Limb (tissue), 2 donors: Measurements from ENCODE around the gene CT45A7.
"Not testable (repeated sequence)": the region's sequence is repeated elsewhere in the genome, so short reads cannot be mapped to it uniquely, and the experiment has no call there.

Experiments used
- DNase-seq, 2 donors: peaks; one replicate each; pipeline ENCODE4 v3.0.0-alpha.2; 2016; ENCODE audit errors: extremely low spot score in 2 of 2

CT45A7 gene, protein sequence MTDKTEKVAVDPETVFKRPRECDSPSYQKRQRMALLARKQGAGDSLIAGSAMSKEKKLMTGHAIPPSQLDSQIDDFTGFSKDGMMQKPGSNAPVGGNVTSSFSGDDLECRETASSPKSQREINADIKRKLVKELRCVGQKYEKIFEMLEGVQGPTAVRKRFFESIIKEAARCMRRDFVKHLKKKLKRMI

GRCh38 chrX:135837180-135837579 is at the start of gene CT45A7:
Gene CT45A7 (minus strand): TSS chrX:135837280. CDS start chrX:135833533, 3,747 bp downstream.
- DNase-seq = not testable (repeated sequence)

DNA sequence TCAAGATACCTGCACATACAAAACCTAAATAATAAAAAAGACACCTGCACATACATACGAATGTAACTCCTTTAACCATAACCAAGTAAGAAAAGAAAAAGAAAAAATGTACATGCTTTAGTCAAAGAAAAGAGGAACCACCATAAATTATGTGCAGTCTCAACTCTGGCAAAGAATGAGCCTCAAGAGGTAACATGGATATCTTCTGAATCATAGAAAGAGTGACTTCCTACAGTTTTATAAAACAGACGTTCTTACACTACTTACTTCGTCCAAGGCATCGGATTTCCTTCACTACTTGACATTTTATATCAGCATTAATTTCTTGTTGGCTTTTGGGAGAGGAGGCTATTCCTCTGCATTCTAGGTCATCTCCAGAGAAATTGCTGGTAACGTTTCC is 45.7 kb upstream of the CT45A7 start:
- DNase-seq = not testable (repeated sequence)

DNA sequence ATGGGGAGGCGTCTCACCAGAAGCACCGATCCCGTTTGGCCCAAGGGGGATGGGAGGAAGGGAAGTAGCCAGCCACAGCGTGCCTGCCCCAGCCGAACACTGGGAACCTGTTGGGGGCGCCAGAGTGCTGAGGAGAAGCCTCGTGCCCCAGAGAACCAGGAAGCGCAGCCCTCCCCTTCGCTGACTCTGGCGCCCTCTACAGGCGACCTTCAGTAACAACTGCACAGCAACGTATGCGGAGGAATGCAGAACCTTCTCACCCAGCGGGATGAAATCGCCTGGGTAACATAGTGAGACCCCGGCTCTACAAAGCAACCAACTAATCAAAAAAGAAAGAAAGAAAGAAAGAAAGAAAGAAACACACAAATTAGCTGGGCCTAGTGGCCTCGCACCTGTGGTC is 34.6 kb upstream of the CT45A7 start, which contains the start of gene CT45A9:
Gene CT45A9 (minus strand): TSS at position 101 of the 400 bp plus-strand sequence. CDS start 3,751 bp downstream, outside the sequence.
- not testable (repeated sequence) for DNase-seq

- not testable (repeated sequence) for DNase-seq
Measured at GRCh38 chrX:135854438-135854837, 17.4 kb upstream of the CT45A7 start, which contains the start of gene CT45A8. Gene CT45A8 (minus strand): TSS chrX:135854538. CDS start chrX:135850783, 3,755 bp downstream.

DNA sequence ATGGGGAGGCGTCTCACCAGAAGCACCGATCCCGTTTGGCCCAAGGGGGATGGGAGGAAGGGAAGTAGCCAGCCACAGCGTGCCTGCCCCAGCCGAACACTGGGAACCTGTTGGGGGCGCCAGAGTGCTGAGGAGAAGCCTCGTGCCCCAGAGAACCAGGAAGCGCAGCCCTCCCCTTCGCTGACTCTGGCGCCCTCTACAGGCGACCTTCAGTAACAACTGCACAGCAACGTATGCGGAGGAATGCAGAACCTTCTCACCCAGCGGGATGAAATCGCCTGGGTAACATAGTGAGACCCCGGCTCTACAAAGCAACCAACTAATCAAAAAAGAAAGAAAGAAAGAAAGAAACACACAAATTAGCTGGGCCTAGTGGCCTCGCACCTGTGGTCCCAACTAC is 17.2 kb downstream of the CT45A7 start, which contains the start of gene CT45A2:
Gene CT45A2 (minus strand): TSS at position 101 of the 400 bp plus-strand sequence. CDS start 3,747 bp downstream, outside the sequence.
- not testable (repeated sequence) for DNase-seq

DNA sequence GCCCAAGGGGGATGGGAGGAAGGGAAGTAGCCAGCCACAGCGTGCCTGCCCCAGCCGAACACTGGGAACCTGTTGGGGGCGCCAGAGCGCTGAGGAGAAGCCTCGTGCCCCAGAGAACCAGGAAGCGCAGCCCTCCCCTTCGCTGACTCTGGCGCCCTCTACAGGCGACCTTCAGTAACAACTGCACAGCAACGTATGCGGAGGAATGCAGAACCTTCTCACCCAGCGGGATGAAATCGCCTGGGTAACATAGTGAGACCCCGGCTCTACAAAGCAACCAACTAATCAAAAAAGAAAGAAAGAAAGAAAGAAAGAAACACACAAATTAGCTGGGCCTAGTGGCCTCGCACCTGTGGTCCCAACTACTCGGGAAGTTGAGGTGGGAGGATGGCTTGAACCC is 34.4 kb downstream of the CT45A7 start, which contains the start of gene CT45A6:
Gene CT45A6 (minus strand): TSS at position 101 of the 400 bp plus-strand sequence. CDS start 3,794 bp downstream, outside the sequence.
- not testable (repeated sequence) for DNase-seq

DNA sequence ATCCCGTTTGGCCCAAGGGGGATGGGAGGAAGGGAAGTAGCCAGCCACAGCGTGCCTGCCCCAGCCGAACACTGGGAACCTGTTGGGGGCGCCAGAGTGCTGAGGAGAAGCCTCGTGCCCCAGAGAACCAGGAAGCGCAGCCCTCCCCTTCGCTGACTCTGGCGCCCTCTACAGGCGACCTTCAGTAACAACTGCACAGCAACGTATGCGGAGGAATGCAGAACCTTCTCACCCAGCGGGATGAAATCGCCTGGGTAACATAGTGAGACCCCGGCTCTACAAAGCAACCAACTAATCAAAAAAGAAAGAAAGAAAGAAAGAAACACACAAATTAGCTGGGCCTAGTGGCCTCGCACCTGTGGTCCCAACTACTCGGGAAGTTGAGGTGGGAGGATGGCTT is 51.7 kb downstream of the CT45A7 start, which contains the start of gene CT45A5:
Gene CT45A5 (minus strand): TSS at position 101 of the 400 bp plus-strand sequence. CDS start 3,774 bp downstream, outside the sequence.
- DNase-seq = not testable (repeated sequence)
